Nucleus accumbens (tissue), 56 donors: ENCODE results near the gene OSBPL5.

Experiments used
- DNase-seq, 56 donors: peaks; one replicate each; lab custom pipeline; 2025; lab: John Stamatoyannopoulos, UW

The OSBPL5 gene

DNA sequence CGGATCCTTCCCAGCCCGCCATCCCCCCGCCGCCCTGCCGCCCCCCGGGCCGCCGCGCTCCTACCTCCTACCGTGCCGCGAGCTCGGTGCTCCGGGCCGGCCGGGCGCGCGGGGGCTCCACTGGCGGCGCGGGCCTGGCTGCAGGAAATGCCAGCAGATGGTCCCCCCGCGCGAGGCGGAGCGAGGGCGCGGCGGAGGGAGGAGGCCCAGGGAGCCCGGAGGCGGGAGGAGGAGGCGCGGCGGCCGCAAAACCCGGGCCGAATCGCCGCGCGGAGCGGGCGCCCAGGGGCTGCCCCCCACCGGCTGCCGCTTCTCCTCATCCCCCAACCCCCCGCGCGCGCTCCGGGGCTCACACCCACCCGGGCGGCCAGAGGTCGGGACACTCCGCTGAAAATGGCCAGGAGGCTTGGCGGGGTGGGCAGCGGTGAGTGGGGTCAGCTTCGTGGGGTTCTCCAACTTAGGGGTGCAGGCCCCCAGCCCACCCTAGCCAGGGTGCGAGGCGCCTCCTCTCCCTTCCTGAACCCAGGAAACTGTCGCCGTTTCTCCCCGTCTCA, at the start of gene OSBPL5:
Gene OSBPL5, minus strand, starts transcription at position 159 of the 554 bp plus-strand sequence. CDS start 36,162 bp downstream, outside the sequence.
- DNase-seq: peak in 41 of 56 donors; percentile 24 to 86 (median 48)

GRCh38 chr11:3214420-3214699, 49.2 kb upstream of the OSBPL5 start:
- DNase-seq: no peak

GRCh38 chr11:3213659-3214419, 48.7 kb upstream of the OSBPL5 start:
- no peak for DNase-seq

- no peak for DNase-seq
Observed at GRCh38 chr11:3208272-3208671, 43.2 kb upstream of the OSBPL5 start.

DNA sequence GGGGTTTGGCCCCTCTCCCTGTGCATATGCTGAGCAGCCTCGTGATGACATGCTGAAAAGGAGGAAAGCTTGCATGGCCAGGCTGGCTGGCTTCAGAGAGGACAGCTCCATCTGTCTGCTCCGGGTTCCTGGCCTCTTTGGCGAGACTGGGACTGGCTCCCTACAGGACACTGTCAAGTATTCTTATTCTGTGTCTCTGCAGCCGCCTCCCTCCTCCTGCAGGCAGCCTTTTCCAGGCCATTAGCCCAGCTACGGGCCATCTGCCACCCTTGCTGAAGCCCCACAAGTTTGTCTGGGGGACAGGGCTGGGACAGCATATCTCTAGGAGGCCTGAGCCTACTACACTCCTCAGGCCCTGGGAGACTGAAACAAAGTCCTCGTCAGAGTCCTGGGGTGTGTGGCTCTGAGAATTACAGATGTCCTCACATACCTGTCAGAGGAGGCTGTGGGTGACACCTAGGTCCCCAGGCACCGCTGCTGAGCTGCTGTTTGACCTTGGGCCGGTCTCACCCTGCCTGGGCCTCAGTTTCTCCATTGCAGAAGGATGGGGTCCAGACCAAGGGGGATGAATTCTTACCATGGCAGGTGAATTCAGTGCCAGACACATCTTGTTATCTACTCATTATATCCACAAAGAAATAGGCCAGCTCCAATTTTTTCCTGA, 42.5 kb upstream of the OSBPL5 start:
- DNase-seq: no peak

- no peak for DNase-seq
Observed at GRCh38 chr11:3206922-3207204, 41.8 kb upstream of the OSBPL5 start.

DNA sequence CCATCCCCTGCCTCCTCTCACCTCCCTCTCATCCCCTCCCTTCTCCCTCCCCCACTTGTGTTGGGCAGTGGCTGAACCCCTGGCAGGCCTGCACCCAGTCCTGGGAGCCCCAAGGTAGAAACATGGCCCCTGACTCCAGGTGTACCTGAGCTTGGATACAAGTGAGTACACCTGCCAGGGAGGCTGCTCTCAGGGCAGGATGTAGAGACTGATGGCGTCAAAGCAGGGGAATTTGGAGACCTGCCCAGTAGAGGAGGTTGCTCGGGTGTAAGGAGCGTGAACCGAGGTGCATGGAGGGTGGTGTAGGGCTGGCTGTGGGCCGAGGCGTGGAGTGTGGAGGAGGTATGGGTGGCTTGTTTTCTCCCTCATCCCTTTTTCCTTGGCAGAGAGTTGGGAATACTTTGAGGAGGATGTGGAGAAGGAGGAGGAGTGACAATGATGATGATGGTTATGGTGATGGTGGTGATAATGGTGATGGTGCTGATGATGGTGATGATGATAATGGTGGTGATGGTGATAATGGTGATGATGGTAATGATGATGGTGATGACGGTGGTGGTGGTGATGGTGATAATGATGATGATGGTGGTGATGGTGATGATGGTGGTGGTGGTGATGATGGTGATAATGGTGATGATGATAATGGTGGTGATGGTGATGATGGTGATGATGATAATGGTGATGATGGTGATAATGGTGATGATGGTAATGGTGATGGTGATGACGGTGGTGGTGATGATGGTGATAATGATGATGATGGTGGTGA, 41.2 kb upstream of the OSBPL5 start:
- DNase-seq: no peak

- DNase-seq: no peak
Observed at GRCh38 chr11:3205261-3206155, 40.4 kb upstream of the OSBPL5 start.

DNA sequence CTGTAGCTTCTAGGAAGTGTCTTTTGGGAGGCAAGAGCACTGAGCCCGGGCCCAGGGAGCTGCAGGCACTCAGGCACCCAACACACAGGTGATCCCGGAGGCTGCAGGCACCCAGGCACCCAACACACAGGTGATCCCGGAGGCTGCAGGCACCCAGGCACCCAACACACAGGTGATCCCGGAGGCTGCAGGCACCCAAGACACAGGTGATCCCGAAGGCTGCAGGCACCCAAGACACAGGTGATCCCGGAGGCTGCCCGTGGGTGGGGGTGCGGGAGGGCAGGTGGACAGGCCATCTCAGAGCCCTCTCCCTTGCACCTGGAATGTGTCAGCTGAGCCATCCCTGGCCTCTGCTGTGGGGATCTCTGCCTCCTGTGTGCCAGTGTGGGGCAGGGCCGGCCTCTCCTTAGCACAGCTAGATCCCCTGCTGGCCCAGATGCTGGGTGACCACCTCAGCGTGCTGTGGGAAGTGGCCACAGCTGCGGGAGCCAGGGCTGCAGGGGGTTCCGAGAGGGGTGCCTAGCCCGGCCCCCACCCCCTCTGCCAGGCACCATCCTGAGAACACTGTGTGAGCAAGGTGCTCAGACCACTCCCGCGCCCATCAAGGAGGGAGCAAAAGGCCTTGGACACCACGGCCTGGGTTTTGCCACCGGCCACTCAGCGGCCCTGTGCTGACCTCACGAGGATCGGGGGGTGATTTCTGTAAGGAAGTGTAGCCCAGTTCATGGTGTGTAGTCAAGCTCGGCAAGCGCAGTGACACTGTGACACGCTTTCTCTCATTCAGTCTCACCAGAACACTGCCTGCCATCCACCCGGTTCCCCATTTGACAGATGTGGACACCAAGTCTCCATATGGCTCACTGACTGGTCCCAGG, 39.3 kb upstream of the OSBPL5 start:
- DNase-seq: no peak

DNA sequence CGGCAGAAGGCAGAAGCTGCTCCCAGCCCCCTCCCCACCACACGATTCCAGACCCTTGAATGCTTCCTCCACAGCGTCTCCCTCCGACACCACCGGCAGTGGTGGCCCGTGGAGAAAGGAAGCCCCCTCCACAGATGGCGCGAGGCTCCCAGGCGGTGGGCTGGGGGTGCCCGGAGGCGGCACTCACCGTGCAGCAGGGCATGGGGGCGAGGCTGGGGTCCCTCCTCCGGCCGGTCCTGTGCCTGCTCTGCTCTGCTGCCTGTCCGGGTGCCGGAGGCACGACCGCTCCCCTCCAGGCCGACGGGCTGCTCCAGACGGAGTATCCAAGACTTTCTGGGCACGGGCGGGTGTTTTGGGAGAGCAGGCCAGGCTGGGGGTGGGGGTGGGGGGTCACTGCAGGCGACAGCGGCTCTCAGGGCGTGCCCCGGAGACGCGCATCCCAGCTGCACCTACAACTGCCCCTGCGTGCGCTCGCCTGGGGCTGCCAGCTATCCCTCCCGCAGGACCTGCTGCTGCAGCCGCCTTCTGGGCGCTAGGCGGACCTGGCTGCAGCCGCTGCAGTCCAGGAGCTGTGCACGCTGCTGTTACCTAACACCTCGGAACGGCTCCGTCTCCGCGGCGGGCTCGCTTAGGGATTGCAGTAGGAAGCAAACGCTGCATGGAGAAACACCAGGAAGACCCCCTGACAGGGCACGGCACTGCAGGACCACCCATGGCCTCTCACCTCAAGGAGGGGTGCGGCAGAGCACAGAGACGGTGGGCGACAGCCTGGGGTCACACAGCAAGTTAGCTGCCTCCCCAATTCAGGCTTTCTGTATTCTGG, 38.3 kb upstream of the OSBPL5 start:
- DNase-seq: no peak

DNA sequence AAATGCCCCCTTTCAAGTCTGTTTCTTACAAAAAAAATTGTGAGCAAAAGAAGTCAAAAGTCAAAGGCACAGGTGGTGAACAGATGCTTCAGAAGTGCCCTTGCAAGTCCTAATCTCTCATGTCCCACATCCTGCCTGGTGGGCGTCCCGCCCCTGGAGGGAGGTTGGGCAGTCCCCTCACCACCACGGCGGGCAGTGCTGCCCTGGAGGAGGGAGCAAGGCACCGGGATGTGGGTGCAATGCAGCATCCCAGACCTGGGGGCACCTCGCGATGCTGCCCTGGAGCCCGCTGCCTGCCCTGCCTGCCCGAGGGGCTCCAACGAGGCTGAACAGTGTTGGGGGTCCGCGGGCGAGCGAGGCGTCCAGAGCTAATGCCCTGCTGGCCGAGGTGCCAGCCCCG, 37.6 kb upstream of the OSBPL5 start:
- DNase-seq: no peak

GRCh38 chr11:3202305-3202704, 37.2 kb upstream of the OSBPL5 start:
- no peak for DNase-seq

- DNase-seq: no peak
Observed at GRCh38 chr11:3201677-3202181, 36.6 kb upstream of the OSBPL5 start.

DNA sequence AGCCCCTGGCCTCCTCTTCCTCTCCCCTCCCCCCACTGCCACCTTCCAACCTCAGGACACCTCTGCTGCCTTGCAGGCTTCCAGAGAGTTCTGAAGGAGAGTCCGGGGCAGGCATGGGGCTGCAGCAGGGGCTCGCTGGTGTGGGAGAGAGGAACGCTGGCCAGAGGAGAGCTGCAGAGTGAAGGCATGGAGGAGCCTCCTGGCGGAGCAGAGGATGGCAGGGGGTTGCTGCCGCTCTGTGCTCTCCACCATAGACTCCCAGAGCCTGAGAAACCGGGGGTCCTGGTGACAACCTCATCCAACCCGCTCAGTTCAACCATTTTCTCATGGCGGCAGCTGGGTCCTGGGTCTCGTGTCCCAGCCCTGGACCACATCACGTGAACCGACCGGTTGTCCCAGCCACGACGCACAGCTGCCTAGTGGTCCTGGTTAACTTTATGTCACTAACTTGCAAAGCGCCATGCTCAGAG, 36.0 kb upstream of the OSBPL5 start:
- no peak for DNase-seq

- DNase-seq: no peak
Observed at GRCh38 chr11:3200388-3201111, 35.4 kb upstream of the OSBPL5 start.

- no peak for DNase-seq
Observed at GRCh38 chr11:3199537-3200295, 34.6 kb upstream of the OSBPL5 start.

DNA sequence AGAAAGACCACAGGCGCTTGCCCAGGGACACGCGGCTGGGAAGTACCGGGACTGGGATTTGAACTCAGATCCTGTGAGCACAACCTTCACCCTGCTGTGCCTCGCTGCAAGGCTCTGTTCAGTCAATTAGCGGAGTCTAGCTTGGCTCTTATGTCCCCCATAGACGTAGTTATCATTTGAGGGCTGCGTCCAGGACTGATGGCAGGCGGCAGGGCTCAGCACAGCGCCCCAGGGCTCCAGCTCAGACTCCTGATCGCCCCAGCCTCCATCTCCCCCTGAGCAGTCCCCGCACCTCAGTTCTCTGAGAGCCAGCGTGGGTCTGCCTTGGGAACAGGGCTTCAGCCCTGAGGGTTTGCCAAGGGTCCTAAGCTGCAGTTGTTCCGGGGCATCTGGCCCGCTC, 33.7 kb upstream of the OSBPL5 start:
- DNase-seq: no peak
